HepG2 (cell line): ENCODE results near the gene ABCA2. TPM values are rescaled to one million over a fixed set of nuclear protein-coding genes. Genes with fewer than 3 reads are reported as not detected.

Experiments used
- ARID5B ChIP-seq: IDR thresholded peaks from 2 replicates; pipeline ENCODE4 v1.4.0; 2020; ENCODE audit warnings: mild to moderate bottlenecking, missing genetic modification reagents
- ATF7-NPFF ChIP-seq: sonication (generic); formaldehyde crosslinking; IDR thresholded peaks from 2 replicates; pipeline ENCODE4 v1.8.1; 2023; ENCODE audit warnings: mild to moderate bottlenecking, low read depth, missing genetic modification reagents, moderate library complexity
- EED ChIP-seq: sonication (generic); formaldehyde crosslinking; IDR thresholded peaks from 2 replicates; pipeline ENCODE4 v1.5.0; 2020; ENCODE audit warnings: mild to moderate bottlenecking, missing genetic modification reagents
- NFE2L1 ChIP-seq: sonication (generic); formaldehyde crosslinking; IDR thresholded peaks from 2 replicates; pipeline ENCODE4 v1.4.0; 2020; ENCODE audit warnings: missing genetic modification reagents, mild to moderate bottlenecking, borderline replicate concordance
- SIX4 ChIP-seq: sonication (generic); formaldehyde crosslinking; IDR thresholded peaks from 2 replicates; pipeline ENCODE4 v1.4.0; 2020; ENCODE audit warnings: missing genetic modification reagents
- SMAD9 ChIP-seq: sonication (generic); formaldehyde crosslinking; IDR thresholded peaks from 2 replicates; pipeline ENCODE4 v1.5.1; 2020; ENCODE audit warnings: mild to moderate bottlenecking, missing genetic modification reagents
- XRCC5 ChIP-seq: fragments of 200-400 bp; formaldehyde crosslinking; optimal IDR thresholded peaks from 2 replicates; pipeline ENCODE3; 2017; ENCODE audit warnings: mild to moderate bottlenecking, low read length
- ZNF205 ChIP-seq: IDR thresholded peaks from 2 replicates; pipeline ENCODE4 v1.6.1; 2018; ENCODE audit warnings: missing biosample characterization, missing genetic modification reagents
- ZNF556 ChIP-seq: sonication (generic); formaldehyde crosslinking; IDR thresholded peaks from 2 replicates; pipeline ENCODE4 v1.4.0; 2020; ENCODE audit warnings: mild to moderate bottlenecking, missing genetic modification reagents, borderline replicate concordance
- ZNF557 ChIP-seq: sonication (generic); formaldehyde crosslinking; IDR thresholded peaks from 2 replicates; pipeline ENCODE4 v1.4.0; 2020; ENCODE audit warnings: missing genetic modification reagents
- ZNF605 ChIP-seq: sonication (generic); formaldehyde crosslinking; IDR thresholded peaks from 2 replicates; pipeline ENCODE4 v1.8.0; 2022; ENCODE audit warnings: mild to moderate bottlenecking, missing genetic modification reagents
- ZNF788 ChIP-seq: sonication (generic); formaldehyde crosslinking; IDR thresholded peaks from 2 replicates; pipeline ENCODE4 v1.5.0; 2020; ENCODE audit warnings: mild to moderate bottlenecking, missing genetic modification reagents, borderline replicate concordance
- polyA plus RNA-seq, 8 experiments: library from polyadenylated mRNA; depleted of rRNA in 3 of 8; stranded (reverse) in 7 of 8; unstranded in 1 of 8; fragments of >200 nt; fragmentation: Illumina TruSeq in 4 of 8; extraction: Trizol in 4 of 8; gene quantifications; 2 replicates each; pipeline versions ENCODE4 v1.2.1 to v1.2.3, GENCODE V29; 2011 to 2016; ENCODE audit warnings: low read depth in 4 of 8, missing spikeins in 1 of 8, mixed read lengths in 1 of 8; ENCODE audit not compliant: insufficient read depth in 1 of 8
- total RNA-seq, 5 experiments: library from RNA; depleted of rRNA; stranded (reverse); fragments of >200 nt; fragmentation: Illumina TruSeq; extraction: Trizol; gene quantifications; 2 replicates each; pipeline ENCODE4 v1.2.3, GENCODE V29; 2016; ENCODE audit warnings: low read depth in 1 of 5
- TF ChIP-seq, protein P1 (sequence below): sonication (generic); formaldehyde crosslinking; IDR thresholded peaks from 2 replicates; pipeline ENCODE4 v1.8.1; 2023; ENCODE audit warnings: missing genetic modification reagents, mild to moderate bottlenecking, borderline replicate concordance
- TF ChIP-seq, protein P2 (sequence below): sonication (generic); formaldehyde crosslinking; IDR thresholded peaks from 2 replicates; pipeline ENCODE4 v1.4.0; 2020; ENCODE audit warnings: missing genetic modification reagents, borderline replicate concordance
- TF ChIP-seq, protein P3 (sequence below): sonication (generic); formaldehyde crosslinking; IDR thresholded peaks from 2 replicates; pipeline ENCODE4 v1.5.0; 2020; ENCODE audit warnings: mild to moderate bottlenecking, missing genetic modification reagents
- TF ChIP-seq, protein P4 (sequence below): sonication (generic); formaldehyde crosslinking; IDR thresholded peaks from 2 replicates; pipeline ENCODE4 v1.4.0; 2020; ENCODE audit warnings: missing genetic modification reagents
- TF ChIP-seq, protein P5 (sequence below): IDR thresholded peaks from 2 replicates; pipeline ENCODE4 v1.6.1; 2016

Gene ABCA2
- total and polyA plus RNA-seq, 2 of the 13 experiments (the other 11 are each of a cell fraction or from before 2014, with no cell fraction given), result 2.9 to 19.2 TPM

DNA sequence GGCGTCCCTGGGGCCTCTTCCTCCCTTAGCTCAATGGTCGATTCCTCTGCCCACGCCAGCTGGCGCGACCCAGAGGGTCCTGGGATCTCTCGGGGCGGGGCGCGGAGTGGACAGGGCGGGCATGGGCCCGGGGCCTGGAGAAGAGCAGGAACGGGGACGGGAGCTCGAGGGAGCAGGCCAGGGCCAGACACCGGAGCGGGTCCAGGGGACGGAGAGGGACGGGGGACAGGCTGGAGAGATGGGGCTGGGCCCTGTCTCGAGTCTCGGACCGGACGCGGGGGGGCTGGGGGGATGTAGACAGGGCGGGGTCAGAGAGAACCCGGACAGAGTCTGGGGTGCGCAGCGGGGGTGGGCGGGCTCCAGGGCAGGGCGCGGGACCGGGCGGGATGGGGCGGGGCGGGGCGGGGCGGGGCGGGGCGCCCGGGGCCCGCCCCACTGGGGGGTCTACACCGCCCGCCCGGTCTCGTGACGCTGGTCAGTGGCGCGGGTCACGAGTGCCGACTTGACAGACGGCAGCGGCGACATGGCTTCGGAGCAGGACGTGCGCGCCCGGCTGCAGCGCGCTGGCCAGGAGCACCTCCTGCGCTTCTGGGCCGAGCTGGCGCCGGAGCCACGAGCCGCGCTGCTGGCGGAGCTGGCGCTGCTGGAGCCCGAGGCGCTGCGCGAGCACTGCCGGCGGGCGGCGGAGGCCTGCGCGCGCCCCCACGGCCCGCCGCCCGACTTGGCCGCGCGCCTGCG lies 49.1 kb upstream of the ABCA2 start, which contains the start of gene UAP1L1 (continued):
- peak; percentile 24; the same call in 1 of the 2 replicates for TF ChIP-seq ZNF788 (CRISPR knock-in tag)
- TF ChIP-seq XRCC5, result no peak
- TF ChIP-seq, protein P1, sequence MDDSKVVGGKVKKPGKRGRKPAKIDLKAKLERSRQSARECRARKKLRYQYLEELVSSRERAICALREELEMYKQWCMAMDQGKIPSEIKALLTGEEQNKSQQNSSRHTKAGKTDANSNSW (CRISPR knock-in tag), result no peak
- TF ChIP-seq, protein P2, sequence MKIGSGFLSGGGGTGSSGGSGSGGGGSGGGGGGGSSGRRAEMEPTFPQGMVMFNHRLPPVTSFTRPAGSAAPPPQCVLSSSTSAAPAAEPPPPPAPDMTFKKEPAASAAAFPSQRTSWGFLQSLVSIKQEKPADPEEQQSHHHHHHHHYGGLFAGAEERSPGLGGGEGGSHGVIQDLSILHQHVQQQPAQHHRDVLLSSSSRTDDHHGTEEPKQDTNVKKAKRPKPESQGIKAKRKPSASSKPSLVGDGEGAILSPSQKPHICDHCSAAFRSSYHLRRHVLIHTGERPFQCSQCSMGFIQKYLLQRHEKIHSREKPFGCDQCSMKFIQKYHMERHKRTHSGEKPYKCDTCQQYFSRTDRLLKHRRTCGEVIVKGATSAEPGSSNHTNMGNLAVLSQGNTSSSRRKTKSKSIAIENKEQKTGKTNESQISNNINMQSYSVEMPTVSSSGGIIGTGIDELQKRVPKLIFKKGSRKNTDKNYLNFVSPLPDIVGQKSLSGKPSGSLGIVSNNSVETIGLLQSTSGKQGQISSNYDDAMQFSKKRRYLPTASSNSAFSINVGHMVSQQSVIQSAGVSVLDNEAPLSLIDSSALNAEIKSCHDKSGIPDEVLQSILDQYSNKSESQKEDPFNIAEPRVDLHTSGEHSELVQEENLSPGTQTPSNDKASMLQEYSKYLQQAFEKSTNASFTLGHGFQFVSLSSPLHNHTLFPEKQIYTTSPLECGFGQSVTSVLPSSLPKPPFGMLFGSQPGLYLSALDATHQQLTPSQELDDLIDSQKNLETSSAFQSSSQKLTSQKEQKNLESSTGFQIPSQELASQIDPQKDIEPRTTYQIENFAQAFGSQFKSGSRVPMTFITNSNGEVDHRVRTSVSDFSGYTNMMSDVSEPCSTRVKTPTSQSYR (CRISPR knock-in tag), result no peak
- TF ChIP-seq, protein P3, sequence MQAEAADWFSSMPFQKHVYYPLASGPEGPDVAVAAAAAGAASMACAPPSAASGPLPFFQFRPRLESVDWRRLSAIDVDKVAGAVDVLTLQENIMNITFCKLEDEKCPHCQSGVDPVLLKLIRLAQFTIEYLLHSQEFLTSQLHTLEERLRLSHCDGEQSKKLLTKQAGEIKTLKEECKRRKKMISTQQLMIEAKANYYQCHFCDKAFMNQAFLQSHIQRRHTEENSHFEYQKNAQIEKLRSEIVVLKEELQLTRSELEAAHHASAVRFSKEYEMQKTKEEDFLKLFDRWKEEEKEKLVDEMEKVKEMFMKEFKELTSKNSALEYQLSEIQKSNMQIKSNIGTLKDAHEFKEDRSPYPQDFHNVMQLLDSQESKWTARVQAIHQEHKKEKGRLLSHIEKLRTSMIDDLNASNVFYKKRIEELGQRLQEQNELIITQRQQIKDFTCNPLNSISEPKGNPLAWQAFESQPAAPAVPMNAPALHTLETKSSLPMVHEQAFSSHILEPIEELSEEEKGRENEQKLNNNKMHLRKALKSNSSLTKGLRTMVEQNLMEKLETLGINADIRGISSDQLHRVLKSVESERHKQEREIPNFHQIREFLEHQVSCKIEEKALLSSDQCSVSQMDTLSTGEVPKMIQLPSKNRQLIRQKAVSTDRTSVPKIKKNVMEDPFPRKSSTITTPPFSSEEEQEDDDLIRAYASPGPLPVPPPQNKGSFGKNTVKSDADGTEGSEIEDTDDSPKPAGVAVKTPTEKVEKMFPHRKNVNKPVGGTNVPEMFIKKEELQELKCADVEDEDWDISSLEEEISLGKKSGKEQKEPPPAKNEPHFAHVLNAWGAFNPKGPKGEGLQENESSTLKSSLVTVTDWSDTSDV, result 0 out of 2 replicates have a peak, but pooled peaks have one; percentile 69
- no peak for TF ChIP-seq NFE2L1 (CRISPR knock-in tag)
- peak; percentile 54; the same call in 1 of the 2 replicates for TF ChIP-seq ZNF605 (CRISPR knock-in tag)
- TF ChIP-seq ARID5B (CRISPR knock-in tag), result no peak
- no peak for TF ChIP-seq SMAD9 (CRISPR knock-in tag)
- no peak for TF ChIP-seq ZNF556
- TF ChIP-seq ATF7-NPFF (CRISPR knock-in tag), result no peak
- 0 out of 2 replicates have a peak, but pooled peaks have one; percentile 10 for TF ChIP-seq EED (CRISPR knock-in tag)
- TF ChIP-seq, protein P4, sequence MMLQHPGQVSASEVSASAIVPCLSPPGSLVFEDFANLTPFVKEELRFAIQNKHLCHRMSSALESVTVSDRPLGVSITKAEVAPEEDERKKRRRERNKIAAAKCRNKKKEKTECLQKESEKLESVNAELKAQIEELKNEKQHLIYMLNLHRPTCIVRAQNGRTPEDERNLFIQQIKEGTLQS (CRISPR knock-in tag), result no peak
- TF ChIP-seq, protein P5, sequence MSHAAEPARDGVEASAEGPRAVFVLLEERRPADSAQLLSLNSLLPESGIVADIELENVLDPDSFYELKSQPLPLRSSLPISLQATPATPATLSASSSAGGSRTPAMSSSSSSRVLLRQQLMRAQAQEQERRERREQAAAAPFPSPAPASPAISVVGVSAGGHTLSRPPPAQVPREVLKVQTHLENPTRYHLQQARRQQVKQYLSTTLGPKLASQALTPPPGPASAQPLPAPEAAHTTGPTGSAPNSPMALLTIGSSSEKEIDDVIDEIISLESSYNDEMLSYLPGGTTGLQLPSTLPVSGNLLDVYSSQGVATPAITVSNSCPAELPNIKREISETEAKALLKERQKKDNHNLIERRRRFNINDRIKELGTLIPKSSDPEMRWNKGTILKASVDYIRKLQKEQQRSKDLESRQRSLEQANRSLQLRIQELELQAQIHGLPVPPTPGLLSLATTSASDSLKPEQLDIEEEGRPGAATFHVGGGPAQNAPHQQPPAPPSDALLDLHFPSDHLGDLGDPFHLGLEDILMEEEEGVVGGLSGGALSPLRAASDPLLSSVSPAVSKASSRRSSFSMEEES (CRISPR knock-in tag), result peak; percentile 65; the same call in 1 of the 2 replicates
- TF ChIP-seq SIX4 (CRISPR knock-in tag), result no peak
- TF ChIP-seq ZNF205 (CRISPR knock-in tag), result no peak
- no peak for TF ChIP-seq ZNF557
